Endodermal cell (in vitro differentiated cells): ENCODE data around the gene DRD3. TPM values are rescaled to one million over a fixed set of nuclear protein-coding genes. Genes with fewer than 3 reads are reported as not detected.

Experiments
- DNase-seq: peaks from one replicate; pipeline ENCODE4 v3.0.0-alpha.2; 2017
- H3K27ac ChIP-seq: 2 replicates; pipeline ENCODE4 v1.5.1; 2013; ENCODE audit warnings: mild to moderate bottlenecking, low read depth, low read length, moderate library complexity
- H3K27me3 ChIP-seq: 2 replicates; pipeline ENCODE4 v1.6.1; 2013; ENCODE audit warnings: mild to moderate bottlenecking, low read length, moderate library complexity; ENCODE audit not compliant: insufficient read depth, control insufficient read depth, poor library complexity, severe bottlenecking
- H3K36me3 ChIP-seq: 2 replicates; pipeline ENCODE4 v1.7.0; 2013; ENCODE audit warnings: mild to moderate bottlenecking, low read length, moderate library complexity; ENCODE audit not compliant: control insufficient read depth, insufficient read depth
- H3K4me1 ChIP-seq: one replicate; pipeline ENCODE4 v1.7.0; 2013; ENCODE audit warnings: low read length; ENCODE audit not compliant: control insufficient read depth, insufficient read depth
- H3K4me3 ChIP-seq: 2 replicates; pipeline ENCODE4 v1.5.1; 2013; ENCODE audit warnings: mild to moderate bottlenecking, low read length, moderate library complexity
- H3K9ac ChIP-seq: 2 replicates; pipeline ENCODE4 v1.6.1; 2013; ENCODE audit warnings: mild to moderate bottlenecking, low read length, moderate library complexity; ENCODE audit not compliant: poor library complexity, severe bottlenecking; ENCODE audit errors: extremely low read depth
- H3K9me3 ChIP-seq: 2 replicates; pipeline ENCODE4 v1.6.1; 2013; ENCODE audit warnings: mild to moderate bottlenecking, low read length, moderate library complexity; ENCODE audit not compliant: control insufficient read depth
- H3K27ac Mint-ChIP-seq: 2 replicates; pipeline ENCODE4 v1.8.0; 2020; ENCODE audit warnings: mixed read lengths
- H3K27me3 Mint-ChIP-seq: 2 replicates; pipeline ENCODE4 v1.8.0; 2021; ENCODE audit warnings: mild to moderate bottlenecking, mixed read lengths; ENCODE audit not compliant: insufficient read depth
- H3K36me3 Mint-ChIP-seq: 2 replicates; pipeline ENCODE4 v1.8.0; 2020; ENCODE audit warnings: low read depth, mixed read lengths
- H3K4me1 Mint-ChIP-seq: 2 replicates; pipeline ENCODE4 v1.8.0; 2020; ENCODE audit warnings: mixed read lengths
- H3K4me3 Mint-ChIP-seq: 2 replicates; pipeline ENCODE4 v1.8.0; 2020; ENCODE audit warnings: mild to moderate bottlenecking, moderate library complexity, mixed read lengths
- H3K9me3 Mint-ChIP-seq: 2 replicates; pipeline ENCODE4 v1.8.0; 2020; ENCODE audit warnings: mild to moderate bottlenecking, mixed read lengths
- CTCF ChIP-seq: fragments of 200-600 bp; sonication (generic); conservative IDR thresholded peaks from 2 replicates; pipeline ENCODE4 v1.5.0; 2021; ENCODE audit warnings: antibody characterized with exemption, mild to moderate bottlenecking
- WGBS, 2 experiments: methylation state at CpG; one replicate each; pipeline versions ENCODE4 v1.1.5 to v1.1.7; 2013; ENCODE audit warnings: missing lambda C conversion rate in 2 of 2, mixed read lengths in 1 of 2; ENCODE audit not compliant: insufficient coverage in 1 of 2, insufficient read length in 1 of 2; 5-methylcytosine and 5-hydroxymethylcytosine counted together
- total RNA-seq, 2 donors: library from RNA; stranded (reverse); fragmentation: NEBNext Ultra II Directional in 1 of 2; extraction: Animal tissue kit (Norgen Biotek cat#: 25700) in 1 of 2; gene quantifications; 2 replicates in 1 of 2; 3 replicates in 1 of 2; pipeline ENCODE4 v1.2.1, GENCODE V29; 2021

The DRD3 gene
- total RNA-seq, 2 donors from 2014 or later, result not detected

- Histone ChIP-seq H3K27ac (no peak overlapping the region), H3K4me3 (no peak overlapping the region), H3K4me1 (no peaks in the 10 kb centered on the region), H3K9ac (no peak overlapping the region), H3K27me3 (no peaks in the 10 kb centered on the region), H3K9me3 (no peaks in the 10 kb centered on the region), H3K36me3 (no peaks in the 10 kb centered on the region)
- TF ChIP-seq CTCF, result no peak
- H3K27ac Mint-ChIP-seq, result no peak overlapping the region
- H3K27me3 Mint-ChIP-seq, result no peaks in the 10 kb centered on the region
- H3K9me3 Mint-ChIP-seq, result no peaks in the 10 kb centered on the region
- no peaks in the 10 kb centered on the region for H3K36me3 Mint-ChIP-seq
- H3K4me3 Mint-ChIP-seq, result no peak overlapping the region
- no peak for DNase-seq
- 98% methylated on average over 3 of the region's 3 CpGs; no CpG with 5 or more reads in 1 of the 2 experiments for WGBS, 2 experiments
- H3K4me1 Mint-ChIP-seq, result peaks cover 9% of the 10 kb centered on the region
Measured at GRCh38 chr3:114104414-114104813, 74.4 kb downstream of the DRD3 start.

- H3K36me3 ChIP-seq, result no peaks in the 10 kb centered on the region
- no peak overlapping the region for H3K4me3 ChIP-seq
- no peaks in the 10 kb centered on the region for H3K36me3 Mint-ChIP-seq
- no peaks in the 10 kb centered on the region for H3K27me3 ChIP-seq
- H3K4me1 Mint-ChIP-seq, result peaks cover 9% of the 10 kb centered on the region
- no peaks in the 10 kb centered on the region for H3K27me3 Mint-ChIP-seq
- H3K9ac ChIP-seq, result no peak overlapping the region
- no peak overlapping the region for H3K4me3 Mint-ChIP-seq
- H3K4me1 ChIP-seq, result no peaks in the 10 kb centered on the region
- DNase-seq, result no peak
- no peak for TF ChIP-seq CTCF
- no peaks in the 10 kb centered on the region for H3K9me3 ChIP-seq
- no peak overlapping the region for H3K27ac ChIP-seq
- WGBS, 2 experiments, result 96 to 100% methylated on average over 2 to 4 of the region's 4 CpGs
- H3K9me3 Mint-ChIP-seq, result no peaks in the 10 kb centered on the region
- no peak overlapping the region for H3K27ac Mint-ChIP-seq
Measured at GRCh38 chr3:114103858-114104257, 75.0 kb downstream of the DRD3 start.

GRCh38 chr3:114103181-114103580 lies 75.7 kb downstream of the DRD3 start:
- no peaks in the 10 kb centered on the region for H3K9me3 Mint-ChIP-seq
- H3K27me3 ChIP-seq, result no peaks in the 10 kb centered on the region
- no peak overlapping the region for H3K4me3 Mint-ChIP-seq
- no peak overlapping the region for H3K27ac ChIP-seq
- H3K4me1 Mint-ChIP-seq, result peaks cover 9% of the 10 kb centered on the region
- no peaks in the 10 kb centered on the region for H3K9me3 ChIP-seq
- H3K9ac ChIP-seq, result no peak overlapping the region
- no peaks in the 10 kb centered on the region for H3K36me3 ChIP-seq
- TF ChIP-seq CTCF, result no peak
- no peak overlapping the region for H3K27ac Mint-ChIP-seq
- H3K27me3 Mint-ChIP-seq, result no peaks in the 10 kb centered on the region
- whole genome bisulfite sequencing, 2 experiments, result 95 to 96% methylated on average over 25 to 27 of the region's 27 CpGs
- H3K4me1 ChIP-seq, result no peaks in the 10 kb centered on the region
- H3K36me3 Mint-ChIP-seq, result no peaks in the 10 kb centered on the region
- DNase-seq, result no peak
- H3K4me3 ChIP-seq, result no peak overlapping the region
